ENCODE data around the gene EDC3.
"Not testable (repeated sequence)": the region's sequence is repeated elsewhere in the genome, so short reads cannot be mapped to it uniquely, and the experiment has no call there.

EDC3 gene

DNA sequence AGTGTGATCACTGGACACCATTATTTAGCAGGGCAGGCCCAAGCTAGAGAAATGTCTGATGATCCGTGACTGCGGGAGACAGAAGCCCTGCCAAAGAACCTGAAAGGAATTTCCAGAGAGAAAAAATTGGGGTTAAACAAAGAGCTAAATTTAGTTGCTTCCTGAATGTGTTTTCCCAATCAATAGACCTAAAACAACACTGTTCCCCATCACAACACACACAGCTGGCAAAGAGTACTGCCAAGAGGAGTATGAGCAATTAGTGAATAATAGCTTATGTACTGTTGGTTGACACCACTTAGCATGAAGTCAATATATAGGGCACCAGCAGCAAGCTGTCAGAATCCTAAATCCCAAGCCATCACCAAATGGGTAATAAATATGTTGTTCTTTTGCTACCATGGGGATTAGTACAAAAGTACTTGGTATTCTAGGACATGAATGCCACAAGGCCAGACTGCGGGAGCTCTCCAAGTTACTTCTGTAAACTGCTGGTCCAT, 44.5 kb downstream of the EDC3 start:
- DNase-seq (ENCODE audit: low spot score): no peak

DNA sequence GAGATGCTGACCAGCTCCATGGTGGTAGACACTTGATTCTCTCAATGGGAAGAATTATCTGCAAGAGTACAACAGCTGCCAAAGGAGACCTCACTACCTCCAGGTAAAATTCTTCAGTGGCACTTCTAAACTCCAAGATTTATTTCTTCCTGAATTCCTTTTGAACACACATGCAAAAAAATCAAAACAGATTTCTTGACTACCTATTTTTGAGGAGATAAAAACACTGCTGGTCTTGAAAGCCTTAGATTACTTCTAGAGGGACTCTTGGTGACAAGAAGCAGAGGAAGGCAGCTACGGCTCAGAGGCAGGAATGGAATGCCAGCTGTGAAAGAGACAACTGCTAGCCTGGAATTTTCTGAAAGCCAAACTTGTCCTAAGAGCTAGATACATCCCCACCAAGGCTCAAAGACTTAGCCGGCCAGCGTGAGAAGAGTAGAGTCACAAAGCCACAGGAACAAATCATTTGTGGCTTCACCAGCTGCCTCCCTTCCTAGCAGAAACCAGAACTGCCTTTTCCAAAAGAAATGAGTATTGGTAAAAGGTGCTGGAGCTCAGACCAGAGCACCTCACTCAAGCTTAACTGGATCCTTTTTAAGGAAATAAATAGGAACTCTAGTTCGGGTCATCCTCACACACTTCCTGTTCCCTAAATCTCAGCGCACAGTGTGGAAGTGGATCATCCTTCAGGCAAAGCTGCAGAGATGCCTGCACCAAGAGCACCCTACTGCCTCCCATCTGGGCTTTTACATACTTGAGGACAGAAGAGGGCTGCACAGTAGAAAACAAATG, 47.6 kb downstream of the EDC3 start:
- no peak for DNase-seq (ENCODE audit: low spot score)

DNA sequence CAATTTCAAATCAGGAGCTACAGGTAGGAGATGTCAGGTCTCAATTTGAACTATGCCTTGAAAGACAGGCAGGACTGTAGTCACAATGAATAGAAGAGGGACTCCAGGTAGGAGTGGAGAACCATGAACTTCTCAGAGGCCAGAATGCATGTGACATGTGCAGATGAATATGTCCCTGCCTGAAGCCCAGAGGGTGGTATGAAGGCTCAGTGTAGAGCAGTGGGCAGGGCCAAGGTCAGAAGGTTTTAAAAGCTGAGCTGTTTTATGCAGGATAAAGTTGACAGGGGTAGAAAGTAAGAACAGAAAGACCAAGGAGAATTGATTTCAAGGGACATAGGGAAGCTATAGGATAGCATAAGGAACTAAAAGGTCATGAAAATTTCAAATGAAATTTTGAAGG, 49.3 kb downstream of the EDC3 start:
- no peak for DNase-seq (ENCODE audit: low spot score)

DNA sequence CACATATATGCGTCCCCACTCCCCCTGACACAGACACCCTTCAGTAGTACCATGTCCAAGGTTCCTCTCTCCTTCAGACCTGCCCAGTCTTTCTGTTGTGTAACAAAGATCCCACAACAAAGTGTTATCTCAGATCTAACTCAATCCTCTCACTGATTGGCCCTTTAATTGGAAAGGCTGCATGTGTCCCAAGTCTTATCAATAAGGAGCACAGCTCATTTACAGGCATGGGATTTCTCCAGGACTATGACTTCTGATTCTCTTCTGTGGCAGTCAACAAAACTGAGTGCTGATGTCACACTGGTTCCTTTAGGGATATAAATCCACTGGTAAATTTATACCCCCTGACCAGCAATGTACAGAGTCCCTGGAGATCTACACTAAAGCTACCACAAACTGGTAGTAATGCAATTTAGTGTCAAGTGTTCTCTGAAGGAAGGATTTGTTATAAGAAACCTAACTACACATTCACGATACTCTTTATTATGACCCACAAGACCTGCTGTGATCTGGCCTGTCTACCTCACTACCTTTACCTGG, 52.1 kb downstream of the EDC3 start:
- no peak for DNase-seq (ENCODE audit: low spot score)

DNA sequence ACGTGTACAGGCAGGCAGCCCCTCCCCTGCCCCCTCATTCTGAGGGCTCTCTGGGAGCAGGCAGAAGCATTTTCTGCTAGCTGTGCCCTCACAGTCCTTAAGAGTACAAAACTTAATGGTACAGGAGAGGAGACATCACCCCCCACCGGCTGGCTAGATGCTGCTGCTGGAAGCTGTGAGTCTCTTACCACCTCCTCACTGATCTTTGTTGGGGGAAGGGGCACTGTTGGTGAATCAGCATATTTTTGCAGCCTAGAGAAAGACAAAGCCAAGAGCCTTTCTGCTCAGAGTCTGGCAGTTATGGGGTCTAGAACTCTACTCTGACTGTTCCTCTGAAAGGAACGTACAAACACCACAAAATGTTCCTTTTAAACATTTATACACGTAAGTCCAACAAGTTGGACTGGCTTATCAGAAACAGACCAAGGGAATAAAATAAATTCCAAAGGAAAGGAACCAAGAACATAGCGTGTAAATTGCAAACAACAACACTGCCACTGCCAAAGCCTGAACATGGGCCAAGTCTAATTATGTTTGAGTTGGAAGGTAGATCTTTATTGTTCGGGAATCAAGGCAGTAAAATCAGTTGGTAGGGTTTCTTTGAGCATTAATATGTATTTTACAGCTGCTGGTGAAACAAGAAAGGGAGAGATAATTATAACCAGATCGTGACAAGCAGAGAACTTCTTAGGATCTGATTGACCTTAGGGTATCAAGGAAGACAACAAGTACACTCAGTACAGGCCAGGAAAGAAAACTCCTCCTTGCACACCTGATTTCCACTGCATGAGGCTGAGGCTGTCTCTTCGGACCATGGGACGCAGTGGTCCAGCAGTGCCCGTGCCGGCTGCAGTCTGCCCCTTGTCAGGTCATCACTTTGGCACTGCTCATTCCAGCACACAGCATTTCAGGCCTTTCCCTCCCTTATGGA, 52.8 kb downstream of the EDC3 start:
- DNase-seq (ENCODE audit: low spot score): no peak

DNA sequence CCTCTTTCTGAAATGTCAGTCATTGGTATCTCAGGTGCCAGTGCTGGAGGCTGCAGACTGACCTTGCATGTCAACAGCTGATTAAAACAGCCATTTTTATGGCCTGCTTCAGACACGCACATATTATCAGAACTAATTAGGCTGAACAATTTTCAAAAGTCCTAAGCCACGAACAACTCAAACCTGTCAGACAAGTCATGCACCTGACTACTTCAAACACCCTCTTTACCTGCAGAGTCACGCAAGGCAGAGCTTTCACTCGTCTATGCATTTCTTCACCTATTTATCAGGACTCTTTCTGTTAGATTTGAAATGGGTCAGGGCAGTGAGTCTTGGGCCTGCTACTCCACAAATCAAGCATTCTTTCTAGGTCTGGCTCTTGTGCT, 53.5 kb downstream of the EDC3 start:
- no peak for DNase-seq (ENCODE audit: low spot score)

DNA sequence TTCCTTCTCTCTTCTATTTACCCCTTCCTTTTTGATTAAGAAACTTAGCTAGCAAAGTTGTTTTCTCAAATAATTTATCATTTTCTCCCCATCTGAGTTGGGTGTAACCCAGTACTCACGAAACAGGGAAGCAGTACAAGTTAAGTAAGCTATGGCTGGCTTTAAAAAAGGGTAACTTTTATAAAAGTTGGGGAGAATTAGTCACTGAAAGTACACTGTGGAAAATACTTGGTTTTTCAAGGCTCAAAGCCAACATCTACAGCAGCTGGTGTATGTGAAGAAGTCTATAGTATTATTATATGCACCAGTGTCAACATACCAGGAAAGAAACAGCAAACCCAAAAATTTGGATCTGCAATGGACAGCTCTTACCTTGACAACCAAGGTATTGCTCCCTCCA, 54.7 kb downstream of the EDC3 start:
- no peak for DNase-seq (ENCODE audit: low spot score)

DNA sequence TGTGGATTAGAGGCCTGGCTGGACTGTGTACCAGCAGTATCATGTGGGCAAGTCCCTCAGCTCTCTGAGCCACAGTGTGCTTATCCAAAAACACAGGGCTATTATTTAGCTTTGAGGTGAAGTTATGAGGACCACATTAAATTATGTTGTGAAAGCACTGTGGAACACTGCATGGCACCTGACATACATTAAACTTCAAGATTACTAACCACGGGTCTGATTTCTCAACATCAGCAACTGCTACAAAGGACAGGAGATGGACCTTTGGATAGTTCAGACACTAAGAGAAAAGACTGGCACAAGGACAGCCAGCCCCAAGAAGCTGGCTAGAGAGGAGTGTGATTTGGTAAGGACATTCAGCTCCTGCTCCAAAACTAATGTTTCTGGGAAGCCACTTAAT, 58.8 kb downstream of the EDC3 start:
- no peak for DNase-seq (ENCODE audit: low spot score)

DNA sequence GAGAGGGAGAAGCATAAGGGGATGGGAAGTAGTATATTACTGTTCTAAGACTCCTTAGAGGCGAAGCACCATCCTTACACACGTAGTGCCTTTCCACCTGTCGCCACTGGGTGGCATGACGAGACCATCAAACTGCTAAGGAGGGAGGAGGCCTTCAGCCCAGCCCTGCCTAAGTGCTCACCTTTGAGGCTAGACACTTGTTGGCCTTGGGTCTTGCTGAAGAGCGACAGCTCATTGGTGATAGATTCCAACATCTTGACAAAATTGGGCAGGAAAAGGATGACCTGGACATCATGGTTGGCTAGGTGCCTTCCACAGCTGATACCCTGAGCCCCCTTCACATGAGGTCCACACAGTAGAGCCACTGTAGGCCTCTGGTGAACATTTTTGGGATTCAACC, 60.6 kb downstream of the EDC3 start:
- peak; percentile 72 for DNase-seq (ENCODE audit: low spot score)

DNA sequence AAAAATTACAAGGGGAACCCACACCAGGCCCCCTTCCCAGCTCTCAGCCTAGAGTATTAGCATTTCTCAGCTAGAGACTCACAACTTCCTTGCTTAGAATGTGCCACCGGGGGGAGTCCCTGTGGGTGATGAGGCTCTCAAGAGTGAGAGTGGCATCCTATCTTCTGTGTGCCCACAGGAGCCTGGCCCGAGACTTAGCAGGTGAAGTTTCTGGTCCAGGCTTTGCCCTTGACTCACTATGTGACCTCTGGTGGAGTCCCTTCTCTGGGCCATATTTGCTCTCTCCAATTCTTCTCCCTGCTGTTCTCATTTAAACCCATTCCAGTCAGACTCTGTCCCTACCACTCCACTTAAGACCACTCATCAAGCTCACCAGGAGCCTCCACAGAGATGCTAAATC, 62.0 kb downstream of the EDC3 start:
- no peak for DNase-seq (ENCODE audit: low spot score)

DNA sequence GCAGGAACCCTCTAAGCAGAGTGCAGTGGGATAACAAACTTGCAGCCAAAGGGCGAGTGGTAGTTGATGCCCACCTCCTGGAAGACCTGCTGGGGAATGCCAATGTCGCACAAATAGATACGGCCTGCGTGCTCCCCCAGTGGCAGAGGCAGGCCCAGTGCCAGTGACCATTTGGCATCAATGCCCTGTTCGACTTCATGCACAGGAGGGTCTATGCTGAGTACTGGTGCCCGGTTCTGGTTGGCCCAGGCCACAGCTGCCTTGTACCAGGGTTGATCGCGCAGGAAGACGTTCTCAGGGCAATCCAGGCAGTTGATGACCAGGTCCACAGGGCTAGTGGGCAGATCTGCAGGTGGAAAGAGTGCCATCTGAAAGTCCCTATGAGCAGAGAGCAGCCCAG, 63.2 kb downstream of the EDC3 start:
- DNase-seq (ENCODE audit: low spot score): no peak

DNA sequence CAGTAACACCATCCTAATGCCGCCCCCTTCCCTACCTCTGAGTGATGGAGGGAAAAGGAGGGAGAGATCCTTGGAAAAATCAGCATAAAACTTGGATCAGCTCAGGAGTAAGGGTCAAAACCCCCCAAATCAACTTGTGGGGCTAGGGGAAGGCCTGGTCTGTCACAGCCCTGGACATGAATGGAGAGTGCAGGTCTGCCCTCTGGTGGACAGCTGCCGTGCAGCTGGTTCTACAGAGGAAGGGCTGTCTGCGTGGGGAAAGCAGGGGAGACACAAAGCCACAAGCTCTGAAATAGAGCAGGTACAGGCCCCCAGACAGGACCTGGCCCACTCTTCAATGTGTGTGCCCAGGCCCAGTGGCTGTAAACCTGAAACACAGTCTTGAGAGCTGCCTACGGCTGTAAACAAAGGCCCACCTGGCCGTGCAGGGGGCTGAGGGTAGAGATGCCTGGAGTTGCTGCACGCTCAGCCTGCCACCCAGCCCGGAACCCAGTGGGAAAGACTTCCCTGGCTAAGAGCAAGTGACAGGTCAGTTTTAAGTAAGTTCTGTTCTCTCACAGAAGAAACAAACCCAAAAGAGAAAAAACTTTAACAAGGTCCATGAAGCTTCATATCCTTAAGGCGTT, 63.8 kb downstream of the EDC3 start:
- DNase-seq (ENCODE audit: low spot score): peak; percentile 48

DNA sequence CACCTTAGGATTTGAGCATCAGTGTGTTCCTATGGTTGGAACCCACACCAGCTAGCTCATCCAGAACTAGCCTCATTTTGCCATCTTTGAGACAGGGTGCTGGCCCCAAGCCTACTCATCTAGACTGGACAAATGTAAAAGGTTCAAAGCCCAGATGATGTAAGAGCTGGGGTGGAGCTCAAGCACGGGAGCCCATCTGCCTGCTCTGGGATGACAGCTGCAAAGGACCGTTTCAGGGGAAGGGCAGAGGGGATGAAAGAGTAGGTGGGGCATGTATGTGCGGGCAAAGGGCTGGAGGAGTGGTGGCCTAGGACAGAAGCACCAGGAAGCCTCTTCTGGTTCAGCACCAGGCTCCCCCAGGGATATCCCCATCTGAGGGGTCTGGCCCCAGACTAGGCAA, 64.4 kb downstream of the EDC3 start:
- DNase-seq (ENCODE audit: low spot score): no peak

DNA sequence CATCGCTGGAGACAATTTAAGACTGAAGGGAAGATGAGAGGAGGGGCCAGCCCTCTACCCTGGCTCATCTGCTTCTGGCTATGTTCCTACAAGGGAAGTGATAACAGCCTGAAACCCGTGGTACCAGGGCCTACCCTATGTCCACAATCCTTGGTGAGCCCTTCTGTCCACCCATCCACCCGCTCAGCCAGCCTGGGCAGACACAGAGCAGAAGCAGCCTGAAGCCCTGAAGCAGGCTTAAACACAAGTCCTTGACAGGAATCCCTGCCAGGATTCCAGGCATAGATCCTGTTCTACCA, 64.8 kb downstream of the EDC3 start:
- no peak for DNase-seq (ENCODE audit: low spot score)

DNA sequence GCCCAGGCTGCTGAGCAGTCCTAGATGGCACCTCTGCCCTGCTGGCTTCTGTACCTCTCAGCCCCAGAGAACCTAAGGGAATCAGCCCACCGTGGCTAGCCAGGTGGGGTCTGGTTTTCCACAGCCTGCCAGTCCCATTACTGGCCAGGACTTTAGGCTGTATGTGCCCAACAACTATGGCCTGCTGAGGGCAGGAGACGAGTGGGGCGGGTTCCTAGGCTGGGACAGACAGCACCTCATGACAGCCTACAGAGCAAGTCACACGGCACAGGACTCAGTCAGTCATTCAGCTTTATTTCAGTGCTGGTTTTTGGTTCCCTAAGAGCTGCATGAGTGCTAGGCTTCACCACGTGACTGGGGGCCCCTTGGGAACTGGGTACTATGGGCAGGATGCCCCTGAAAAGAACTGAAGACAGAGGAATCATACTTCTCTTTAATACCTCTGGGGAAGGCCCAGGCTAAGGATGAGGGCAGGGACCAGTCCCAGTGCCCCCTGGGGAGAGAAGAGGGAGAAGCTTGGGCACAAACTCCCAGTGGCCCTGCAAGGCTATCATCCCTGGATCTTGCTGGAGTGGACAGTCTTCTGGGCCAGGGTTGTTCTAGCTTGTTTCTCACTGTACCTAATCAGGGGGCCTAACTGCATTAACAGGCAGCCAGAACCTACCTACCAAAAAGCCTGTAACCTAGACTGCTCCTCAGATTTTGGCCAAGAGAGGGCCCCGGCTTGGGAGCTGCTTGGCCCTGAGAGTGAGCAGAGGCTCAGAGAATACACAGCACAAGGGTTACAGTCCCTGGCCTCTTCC, 65.3 kb downstream of the EDC3 start:
- DNase-seq (ENCODE audit: low spot score): no peak

DNA sequence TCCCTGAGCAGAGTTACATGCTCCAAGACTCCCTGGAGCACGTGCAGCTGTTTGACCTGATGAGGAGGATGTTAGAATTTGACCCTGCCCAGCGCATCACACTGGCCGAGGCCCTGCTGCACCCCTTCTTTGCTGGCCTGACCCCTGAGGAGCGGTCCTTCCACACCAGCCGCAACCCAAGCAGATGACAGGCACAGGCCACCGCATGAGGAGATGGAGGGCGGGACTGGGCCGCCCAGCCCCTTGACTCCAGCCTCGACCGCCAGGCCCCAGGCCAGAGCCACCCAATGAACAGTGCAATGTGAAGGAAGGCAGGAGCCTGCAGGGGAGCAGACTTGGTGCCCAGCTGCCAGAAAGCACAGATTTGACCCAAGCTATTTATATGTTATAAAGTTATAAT, 66.1 kb downstream of the EDC3 start:
- not testable (repeated sequence) for DNase-seq (ENCODE audit: low spot score)

DNA sequence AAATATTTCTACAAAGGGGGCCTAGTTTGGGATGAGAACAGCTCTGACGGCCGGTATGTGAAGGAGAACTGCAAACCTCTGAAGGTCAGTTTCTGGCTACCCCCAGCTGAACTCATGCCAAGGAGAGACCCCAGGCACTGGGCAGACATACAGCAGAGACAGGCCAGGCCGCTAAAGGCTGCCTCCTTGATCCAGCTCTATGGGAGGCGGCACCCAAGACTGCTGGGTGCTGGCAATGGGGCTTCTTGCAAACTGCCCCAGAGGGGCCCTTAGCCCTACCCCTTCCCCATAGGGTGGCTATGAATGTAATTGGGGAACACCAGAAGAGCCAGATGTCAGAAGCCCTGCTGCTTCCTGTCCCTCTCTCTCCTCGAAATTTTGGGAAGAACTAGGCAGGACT, 66.9 kb downstream of the EDC3 start:
- no peak for DNase-seq (ENCODE audit: low spot score)

DNA sequence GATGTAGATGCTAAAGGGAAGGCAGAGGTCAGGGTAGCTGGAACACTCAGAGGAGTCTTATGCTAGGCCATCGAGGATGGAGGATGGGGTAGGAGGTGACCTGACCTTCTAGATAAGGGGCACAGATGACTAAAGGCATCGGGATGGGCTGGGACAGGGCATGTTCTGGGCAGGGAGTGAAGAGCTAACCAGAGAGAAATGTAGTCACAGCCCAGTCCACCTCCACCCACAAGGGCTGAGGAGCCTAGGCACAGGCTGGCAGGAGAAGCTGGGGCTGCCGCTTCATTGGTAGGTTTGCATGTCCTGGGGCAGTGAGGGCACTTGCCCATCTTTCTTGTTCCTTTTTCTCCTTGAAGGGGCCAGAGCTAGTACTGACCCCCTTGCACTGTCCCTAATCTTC, 67.6 kb downstream of the EDC3 start:
- DNase-seq (ENCODE audit: low spot score): no peak

DNA sequence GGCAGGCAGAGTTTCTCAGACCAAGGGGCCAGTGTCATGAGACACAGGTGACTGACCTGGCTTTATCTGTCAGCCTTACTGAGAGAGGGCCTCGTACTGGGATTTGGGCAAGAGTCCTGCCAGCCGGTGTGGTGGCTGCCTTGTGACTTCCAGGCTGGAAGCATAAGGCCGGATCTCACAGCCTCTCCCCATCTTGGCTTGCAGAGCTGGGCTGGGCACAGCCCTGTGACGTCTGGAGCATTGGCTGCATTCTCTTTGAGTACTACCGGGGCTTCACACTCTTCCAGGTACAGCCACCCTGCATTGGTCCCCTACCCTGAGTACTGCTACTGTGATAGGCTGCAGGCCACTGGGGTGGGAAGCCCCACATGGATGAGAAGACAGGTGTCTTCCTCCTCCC, 68.1 kb downstream of the EDC3 start:
- no peak for DNase-seq (ENCODE audit: low spot score)

DNA sequence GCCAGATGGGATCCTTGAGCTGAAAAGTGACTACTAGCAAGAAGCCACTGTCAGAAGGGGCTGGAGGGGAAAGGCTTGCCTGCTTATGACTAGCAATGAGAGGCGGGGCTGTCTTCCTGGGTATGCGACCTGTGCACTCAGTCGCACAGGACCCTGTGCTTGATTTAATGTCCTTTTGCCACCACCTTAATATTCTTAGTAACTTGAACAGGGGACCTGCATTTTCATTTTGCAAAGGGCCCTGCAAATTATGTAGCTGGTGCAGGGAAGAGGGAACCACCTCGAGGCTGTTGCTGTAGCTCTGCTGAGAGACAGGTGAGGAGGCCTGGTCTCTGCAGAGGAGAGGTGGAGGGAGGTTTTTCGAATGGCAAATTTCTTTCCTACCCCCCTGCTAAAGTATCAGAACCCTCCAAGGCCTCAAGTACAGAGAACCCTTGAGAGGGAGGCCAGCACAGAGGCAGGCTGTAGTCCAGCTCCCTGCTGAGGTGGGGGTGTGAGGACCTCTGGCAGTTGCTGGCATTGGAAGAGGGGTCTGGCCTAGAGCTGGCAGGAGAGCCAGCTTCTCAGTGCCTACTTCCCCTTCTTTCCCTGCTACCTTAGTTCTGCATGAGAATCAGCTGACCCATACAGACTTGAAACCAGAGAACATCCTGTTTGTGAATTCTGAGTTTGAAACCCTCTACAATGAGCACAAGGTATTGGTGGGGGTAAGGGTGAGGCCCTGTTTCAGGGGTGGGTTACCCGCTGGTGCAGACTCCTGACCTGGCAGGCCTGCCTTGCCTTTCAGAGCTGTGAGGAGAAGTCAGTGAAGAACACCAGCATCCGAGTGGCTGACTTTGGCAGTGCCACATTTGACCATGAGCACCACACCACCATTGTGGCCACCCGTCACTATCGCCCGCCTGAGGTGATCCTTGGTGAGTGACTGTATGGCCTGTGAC, 68.8 kb downstream of the EDC3 start:
- no peak for DNase-seq (ENCODE audit: low spot score)

DNA sequence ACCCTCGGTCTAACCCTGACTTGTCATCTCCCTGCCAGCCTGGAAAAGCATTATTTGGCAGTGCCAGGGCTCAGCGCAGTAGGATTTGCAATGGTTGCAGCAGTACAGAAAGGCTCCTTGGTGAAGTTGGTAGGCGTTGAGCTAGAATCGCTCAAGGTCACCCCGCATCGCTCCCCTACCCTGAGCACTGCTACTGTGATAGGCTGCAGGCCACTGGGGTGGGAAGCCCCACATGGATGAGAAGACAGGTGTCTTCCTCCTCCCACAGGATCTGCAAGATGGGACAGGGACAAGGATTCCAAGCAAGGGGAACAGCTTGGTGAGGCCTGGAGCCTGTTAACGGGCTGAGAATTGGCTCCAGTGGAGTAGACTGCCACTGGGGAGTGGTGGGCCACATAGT, 69.5 kb downstream of the EDC3 start:
- no peak for DNase-seq (ENCODE audit: low spot score)

Data from RKO (cell line).